Inflammatory macrophage treated with lipopolysaccharide for 1 hour (primary cell): Measurements from ENCODE around the gene KIF13A.
"Not testable (repeated sequence)": the region's sequence is repeated elsewhere in the genome, so short reads cannot be mapped to it uniquely, and the experiment has no call there.

ENCODE experiments used
- DNase-seq, 2 donors: peaks; one replicate each; pipeline ENCODE4 v3.0.0-alpha.2; 2020 to 2022

The KIF13A gene

DNA sequence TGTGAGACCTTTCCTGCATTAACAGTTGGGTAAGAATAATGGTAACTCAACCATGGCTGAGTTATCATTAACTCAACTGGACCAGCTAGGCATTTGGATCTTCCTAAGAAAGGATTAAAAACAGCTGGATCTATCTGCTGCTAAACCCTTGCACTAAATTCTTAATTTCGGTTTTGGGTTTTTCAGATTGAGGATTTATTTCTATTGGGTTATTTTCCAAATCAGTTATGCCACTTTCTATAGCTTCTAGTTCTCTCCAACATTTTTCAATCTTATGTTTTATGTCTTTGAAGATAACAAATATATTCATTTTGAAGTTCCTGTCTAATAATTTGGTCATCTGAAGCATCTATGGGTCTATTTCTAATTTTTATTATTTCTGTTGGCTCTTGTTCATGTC, 92.5 kb downstream of the KIF13A start:
- no peak for DNase-seq

DNA sequence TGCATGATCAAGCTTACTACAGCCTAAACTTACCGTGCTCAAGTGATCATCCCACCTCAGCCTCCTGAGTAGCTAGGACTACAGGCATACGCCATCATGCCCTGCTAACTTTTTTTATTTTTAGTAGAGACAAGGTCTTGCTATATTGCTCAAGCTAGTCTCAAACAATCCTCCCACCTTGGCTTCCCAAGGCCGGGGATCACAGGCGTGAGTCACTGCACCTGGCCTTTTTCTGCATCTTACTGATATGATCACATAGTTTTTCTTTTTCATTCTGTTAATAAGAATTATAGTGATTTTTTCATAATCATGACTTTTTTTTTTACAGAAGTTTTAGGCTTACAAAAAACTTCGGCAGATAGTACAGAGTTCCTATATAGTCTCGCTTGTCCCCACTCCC, 93.2 kb downstream of the KIF13A start:
- DNase-seq = no peak

DNA sequence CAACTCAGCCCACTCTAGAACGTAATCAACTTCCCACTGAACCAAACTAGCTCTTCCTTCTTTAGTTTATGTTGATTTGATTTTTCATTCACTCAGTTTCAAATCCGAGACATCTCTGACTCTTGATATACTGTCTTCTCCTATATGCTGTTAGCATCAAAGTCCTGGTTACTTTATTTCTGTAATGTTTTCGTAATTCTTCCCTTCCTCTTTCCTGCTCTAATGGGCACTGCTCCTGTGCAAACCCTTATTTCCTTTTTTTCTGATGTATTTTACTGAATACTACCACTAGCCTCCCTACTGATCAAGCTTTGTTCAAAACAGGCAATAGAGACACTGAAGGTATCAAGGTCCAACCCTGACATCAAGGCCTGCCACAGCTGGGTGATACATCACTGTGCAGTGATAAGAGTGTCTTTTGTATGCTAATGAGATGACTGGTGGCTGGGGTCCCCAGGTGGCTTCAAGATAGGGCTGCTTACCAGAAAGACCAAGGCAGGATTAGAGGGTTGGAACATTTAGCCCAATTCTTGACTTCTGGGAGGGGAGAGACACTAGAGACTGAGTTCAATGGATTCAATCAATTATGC, 95.2 kb downstream of the KIF13A start:
- peak; percentile 55 to 62 for DNase-seq

DNA sequence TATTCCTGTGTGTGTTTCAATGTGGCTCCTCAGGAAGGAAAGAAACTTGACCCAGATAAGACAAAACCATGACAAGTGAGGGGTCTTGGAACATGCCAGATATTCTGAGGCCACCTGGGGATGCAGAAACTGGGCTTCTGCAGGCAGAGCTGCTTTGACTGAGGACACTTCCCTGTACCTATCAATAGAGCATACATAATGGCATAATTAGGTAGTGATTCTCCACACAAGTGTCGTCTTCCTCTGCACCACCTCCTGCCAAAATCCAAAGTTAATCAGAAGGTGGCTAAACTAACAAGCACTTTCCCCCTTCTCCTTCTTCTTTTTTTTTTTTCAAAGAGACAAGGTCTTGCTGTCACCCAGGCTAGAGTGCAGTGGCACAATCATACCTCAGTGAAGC, 97.1 kb downstream of the KIF13A start:
- DNase-seq = no peak

DNA sequence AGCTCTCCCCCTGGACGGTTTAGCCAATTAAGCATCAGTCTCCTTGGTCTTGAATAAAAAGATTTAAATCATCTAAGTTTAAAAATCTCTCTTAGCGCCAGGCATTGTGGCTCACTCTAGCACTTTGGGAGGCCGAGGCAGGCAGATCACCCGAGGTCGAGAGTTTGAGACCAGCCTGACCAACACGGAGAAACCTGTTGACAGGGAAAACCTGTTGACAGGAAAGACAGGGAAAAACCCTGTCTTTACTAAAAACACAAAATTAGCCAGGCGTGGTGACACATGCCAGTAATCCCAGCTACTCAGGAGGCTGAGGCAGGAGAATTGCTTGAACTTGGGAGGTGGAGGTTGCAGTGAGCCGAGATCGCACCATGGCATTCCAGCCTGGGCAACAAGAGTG, 97.7 kb downstream of the KIF13A start:
- not testable (repeated sequence) for DNase-seq

DNA sequence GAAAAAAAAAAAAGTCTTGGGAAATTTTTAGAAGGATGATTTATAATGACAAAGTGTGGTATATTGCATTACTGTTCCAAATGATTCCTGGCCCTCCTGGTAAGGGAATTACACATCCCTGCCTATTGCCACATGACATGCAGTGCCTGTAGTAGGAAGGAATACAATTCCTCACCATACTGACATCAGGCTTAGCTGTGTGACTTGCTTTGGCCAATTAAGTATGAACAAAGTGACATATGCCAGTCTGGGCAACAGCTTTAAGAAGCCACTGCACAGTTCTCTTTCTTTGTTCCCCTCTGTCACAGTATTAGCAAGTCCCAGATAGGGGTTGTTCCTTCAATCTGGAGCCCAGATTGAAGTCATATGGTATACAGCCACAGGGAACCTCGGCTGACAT, 100.5 kb downstream of the KIF13A start:
- peak; percentile 44 to 66 for DNase-seq

DNA sequence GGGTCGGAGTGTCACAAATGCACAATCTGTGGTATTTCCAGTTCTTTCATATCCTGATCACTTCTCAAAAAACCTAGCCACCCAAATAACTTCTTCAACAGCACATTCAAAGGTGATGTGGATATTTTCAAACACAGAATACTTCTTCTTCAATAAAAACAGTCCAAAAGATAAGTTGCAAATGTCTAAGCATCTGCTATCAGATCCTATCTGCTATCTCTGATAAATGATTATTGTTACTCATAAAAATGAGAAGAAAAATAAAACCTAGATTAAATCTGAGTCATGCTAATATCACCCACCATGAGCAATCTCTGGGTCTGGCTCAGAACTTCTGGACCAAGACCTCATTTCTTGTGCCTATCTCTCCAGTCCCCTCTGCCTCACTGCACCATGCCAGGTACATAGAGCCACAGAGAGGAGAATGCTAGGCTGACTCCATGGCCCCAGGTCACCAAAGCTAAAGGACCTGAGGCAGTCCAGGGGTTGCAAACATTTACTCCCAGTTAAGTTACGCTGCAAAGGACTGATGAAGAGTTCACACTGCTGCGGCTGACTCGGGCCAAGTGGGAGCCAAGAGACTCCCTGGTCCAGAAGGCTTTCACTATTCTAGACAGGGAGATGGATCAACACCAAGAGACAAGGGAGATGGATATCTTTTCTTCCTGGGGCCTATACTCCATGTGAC, 101.4 kb downstream of the KIF13A start:
- DNase-seq = no peak

DNA sequence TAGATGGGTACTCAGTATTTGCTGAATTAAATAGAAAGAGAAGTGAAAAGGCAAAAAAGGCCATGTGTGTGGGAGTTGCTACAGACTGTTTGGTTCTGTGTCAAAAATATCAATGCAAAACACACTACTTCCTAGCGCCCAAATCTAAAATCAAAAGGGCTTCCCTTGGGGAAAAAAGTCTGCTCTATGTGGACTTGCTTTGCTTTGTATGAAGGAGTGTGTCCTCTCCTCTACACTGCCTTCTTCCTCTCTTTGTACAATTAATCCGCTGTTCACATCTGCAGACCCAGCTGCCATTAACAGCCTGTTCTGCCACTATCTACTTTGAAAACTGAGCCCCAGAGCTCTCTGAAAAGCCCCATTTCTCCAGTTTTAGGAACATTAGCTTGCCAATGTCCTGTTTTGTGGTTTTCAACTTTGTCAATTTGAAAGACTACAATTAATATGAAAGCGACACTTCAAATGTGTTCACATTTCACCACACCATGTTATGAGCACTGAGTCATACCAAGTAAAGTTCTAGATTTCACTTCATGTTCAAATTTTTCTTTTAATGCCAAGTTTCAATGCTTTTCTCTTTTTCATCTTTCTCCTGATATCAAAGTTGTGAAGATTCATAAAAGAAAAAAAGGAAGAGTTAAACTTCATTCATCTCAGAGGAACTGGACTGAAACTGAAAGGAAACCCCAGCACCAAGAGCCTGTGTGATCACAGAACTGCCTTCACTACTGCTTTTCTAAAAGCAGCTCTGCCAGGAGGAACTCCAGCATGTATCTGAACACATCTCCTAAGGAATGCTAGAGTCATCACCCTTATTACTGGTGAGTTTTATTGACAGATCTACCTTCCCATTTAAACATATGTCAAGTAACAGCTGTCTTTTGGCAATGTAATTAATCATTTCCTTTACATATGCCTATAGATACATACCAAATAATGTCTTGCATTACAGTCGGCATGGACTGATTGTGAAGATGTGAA, 102.6 kb downstream of the KIF13A start:
- peak; percentile 61 to 67 for DNase-seq

DNA sequence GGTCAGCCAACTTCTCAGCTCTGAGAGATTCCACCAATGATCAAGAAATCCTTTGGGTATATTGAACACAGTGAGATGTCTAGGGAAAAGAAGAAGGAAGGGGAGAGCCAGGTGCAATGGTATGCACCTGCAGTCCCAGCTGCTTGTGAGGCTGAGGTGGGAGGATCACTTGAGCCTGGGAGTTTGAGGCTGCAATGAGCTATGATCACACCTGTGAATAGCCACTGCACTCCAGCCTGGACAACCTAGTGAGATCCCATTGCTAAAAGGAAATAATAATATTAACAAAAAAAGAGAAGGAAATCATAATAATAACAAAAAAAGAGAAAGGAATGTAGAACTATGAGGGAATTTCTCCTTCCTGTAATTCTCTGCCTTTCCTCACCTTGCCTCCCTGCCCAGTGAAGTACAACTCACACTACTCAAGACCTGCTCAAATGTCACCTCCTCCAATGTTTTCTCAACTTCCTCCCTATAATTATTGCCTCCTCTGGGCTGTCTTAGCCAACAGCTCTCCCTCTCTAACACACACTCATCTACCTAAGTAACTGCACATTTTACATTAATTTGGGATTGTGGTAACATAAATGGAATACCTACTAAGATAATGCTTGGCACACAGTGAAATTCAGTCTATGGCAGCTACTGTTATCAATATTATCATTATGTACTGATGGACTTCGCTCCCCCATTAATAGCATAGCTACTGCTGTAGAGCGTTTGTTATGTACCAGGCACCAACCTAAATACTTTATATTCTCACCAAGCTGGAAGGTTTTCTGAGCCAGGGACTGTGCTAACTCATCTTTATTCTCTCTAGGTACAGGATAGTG, 103.6 kb downstream of the KIF13A start:
- no peak for DNase-seq

DNA sequence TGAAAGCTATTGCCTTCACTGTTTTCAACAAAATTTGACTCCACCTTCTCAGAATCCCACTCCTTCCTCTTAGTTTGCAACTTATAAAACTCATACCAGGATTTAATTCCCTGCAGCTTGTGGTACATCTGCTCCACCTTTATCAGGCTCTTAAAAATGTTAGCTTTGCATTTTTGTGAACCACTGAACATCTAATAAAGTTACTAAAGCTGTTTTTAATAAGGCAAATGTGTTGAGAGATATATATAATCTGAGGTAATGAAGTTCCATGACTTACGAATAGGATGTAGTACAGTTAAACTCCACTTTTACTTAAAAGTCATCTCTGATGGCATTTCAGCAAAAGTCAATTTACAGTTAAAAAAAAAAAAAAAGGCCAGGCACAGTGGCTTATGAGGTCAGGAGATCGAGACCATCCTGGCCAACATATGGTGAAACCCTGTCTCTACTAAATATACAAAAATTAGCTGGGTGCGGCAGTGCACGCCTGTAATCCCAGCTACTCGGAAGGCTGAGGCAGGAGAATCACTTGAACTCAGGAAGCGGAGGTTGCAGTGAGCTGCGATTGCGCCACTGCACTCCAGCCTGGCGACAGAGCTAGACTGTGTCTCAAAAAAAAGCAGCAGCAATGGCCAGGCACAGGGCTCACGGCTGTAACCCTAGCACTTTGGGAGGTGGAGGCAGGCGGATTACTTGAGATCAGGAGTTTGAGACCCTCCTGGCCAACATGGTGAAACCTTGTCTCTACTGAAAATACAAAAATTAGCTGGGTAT, 106.2 kb downstream of the KIF13A start:
- peak; percentile 43 to 53 for DNase-seq

DNA sequence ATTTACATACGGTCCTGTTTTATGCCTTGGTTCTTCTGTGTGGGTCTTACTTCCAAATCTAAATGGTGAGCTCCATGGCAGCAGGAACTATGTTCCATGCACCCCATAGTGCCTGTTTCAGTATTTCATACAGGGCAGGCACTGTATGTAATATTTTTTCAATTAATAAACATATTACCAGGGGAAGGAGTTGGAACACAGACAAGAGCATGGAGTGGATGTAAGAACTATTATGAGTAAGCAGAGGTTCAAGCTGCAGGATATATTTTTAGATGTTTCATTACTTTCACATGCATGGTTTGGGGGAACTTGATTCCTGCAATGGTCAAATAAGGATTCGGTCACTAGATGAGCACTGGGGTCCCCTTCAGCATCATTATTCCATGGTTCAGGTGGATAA, 108.3 kb downstream of the KIF13A start:
- DNase-seq = no peak

DNA sequence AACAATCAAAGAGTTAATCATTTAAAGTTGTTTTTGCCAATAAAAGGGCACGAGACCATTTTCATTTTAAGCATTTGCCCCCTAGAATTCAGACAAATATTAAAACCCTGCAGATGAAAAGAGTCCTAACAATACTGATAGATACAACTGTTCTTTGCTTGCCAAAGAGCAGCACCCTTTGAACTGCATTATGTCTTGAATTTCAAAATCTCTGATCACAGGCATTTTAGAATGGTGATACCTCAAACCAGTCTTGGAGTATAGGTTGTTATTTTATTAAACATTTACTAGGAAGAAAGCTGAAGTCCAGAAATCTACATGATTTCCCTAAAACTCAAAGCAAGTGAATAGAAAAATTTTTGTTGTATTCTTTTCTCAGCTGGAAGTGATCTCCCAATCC, 108.7 kb downstream of the KIF13A start:
- no peak for DNase-seq

DNA sequence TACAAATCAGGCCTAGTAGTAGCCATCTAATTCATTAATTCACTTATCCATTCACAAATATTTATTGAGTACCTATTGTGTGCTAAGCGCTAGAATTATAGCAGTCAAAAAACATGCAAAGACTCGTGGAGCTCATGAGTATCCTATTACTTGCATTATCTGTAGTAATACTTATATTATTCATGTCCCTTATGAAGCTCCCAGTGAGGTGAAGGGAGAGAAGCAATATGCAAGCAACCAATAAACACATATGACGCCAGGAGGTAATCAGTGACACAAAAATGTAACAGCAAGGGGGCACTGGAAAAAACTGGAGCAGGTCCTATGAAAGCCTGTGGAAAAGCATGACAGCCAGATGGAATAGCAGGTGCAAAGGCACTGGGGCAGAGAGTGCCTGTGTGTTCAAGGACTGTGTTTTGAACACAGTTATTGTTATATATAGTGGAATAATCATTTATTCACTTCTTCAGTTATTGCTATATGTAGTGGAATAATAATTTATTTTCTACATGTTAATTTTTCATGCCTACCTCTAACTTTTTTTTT, 109.5 kb downstream of the KIF13A start:
- no peak for DNase-seq

DNA sequence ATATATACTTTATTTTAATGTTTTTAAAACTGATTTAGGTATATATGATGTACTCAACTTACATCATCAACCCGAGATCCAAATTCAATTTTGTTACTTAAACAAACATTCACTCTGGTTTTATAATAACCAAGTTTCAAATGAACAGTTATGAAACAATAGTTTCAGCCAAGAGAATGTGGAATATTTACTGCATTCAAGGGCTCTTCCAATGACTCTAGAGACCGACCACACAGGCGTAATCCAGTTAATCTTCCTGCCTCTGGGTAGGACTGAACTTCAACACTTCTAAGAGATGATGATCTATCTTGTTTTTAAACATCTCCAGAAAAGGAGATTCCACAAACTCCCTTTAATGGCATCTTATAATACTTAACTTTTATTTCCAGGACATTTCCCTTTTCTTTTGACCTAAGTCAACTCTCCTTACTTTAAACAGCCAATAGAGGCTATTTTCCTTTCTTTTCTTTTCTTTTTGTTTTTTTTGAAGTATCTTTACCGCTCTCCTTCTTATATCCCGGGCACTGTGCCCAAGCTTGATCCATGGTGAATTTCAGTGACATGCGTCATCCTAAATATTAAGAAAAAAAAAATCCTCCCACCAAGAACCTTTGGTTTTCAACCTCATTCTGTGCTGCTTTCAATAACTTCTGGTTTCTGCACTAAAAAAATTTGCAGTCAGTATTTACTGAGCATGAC, 110.1 kb downstream of the KIF13A start:
- DNase-seq = no peak

DNA sequence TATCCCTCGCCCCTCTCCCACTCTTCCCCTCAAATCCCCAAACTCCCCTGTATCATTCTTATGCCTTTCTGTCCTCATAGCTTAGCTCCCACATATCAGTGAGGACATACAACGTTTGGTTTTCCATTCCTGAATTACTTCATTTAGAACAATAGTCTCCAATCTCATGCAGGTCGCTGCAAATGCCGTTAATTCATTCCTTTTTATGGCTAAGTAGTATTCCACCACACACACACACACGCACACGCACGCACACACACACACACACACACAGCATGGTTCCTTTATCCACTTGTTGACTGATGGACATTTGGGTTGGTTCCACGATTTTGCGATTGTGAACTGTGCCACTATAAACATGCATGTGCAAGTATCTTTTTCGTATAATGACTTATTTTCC, 112.7 kb downstream of the KIF13A start:
- no peak for DNase-seq

DNA sequence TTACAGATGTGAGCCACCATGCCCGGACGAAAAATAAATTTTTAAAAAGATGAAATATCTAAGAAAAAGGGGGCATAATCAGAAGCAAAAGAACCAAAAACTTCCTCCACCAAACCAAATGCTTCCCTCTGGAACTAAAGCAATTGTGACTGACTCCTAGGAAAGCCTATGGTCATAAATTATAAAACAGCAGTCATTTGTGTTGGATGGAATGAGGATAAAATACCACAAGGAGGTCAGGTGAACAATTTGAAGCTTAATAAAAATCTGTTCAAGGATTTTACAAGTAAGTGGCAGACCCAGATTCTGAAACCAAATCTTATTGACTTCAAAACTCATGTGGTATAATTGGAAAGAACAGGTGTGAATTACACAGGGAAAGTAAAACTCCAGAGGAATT, 114.5 kb downstream of the KIF13A start:
- no peak for DNase-seq

DNA sequence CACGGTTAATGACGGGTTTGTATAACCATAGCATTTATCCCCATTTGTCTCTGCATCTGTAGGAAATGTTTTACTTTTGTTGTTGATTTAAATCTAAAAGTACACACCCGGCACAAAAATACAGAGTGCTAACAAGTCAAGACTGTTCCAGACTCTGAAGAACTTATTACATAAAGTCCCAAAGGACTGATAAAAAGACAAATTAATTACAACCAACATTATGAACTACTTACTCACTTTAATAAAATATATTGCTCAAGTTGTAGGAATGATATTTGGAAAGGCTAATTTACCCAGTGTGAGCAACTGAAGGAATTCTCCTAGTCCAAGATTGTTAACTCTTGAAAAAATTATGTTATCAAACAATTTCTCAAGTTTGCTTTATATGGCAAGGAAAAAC, 115.6 kb downstream of the KIF13A start:
- no peak for DNase-seq

DNA sequence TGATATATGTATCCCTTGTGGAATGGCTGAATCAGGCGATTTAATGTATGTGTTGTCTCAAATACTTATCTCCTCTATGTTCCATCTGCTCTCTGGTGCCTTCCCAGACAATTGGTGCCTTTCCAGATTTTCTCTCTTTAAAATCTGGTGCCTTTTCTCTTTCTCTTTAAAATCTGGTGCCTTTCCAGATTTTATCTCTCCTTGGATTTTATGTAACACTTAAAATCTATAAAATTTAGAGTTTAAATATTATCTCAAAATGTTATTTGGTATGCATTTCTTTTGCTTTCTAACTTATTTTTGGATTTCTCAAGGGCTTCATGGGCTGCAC, 116.3 kb downstream of the KIF13A start:
- DNase-seq = no peak

DNA sequence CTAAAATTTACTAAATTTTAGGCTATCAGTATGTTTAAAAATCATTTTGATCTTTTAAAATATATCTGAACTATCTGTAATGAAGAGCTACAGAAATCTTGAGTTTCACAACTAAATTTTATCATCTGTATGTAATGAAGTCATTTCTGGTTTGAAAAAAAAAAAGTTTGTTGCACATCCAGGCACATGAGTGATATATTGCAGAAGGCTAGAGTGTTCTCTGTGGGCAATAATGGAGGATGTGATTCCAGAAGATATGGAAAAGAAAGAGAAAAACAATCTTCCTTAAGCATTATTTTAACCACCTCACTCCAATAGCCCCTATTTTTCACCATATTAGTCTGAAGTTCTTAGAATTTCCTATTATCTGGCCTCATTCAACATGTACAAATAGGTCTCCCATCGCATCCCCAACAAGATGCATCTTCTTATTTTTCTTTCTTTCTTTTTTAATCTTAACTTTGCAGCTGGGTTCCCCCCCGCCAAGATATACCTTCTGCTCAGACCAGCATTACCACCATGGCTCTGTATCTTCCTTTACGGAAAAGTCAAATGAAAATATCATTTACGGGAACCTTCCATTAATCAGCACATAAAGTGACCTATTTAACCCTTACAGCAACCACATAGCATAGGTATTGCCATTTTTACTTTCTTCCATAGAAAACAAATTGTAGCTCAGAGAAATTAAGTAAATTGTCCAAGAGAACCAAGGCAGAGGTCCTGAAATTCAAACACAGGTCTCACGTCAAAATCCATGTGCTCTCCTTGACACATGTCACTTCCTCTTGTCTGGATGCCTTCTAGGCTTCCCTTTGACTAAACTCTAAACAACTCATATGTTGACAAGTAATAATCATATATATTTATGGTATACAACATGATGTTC, 116.9 kb downstream of the KIF13A start:
- peak; percentile 25 to 56 for DNase-seq

DNA sequence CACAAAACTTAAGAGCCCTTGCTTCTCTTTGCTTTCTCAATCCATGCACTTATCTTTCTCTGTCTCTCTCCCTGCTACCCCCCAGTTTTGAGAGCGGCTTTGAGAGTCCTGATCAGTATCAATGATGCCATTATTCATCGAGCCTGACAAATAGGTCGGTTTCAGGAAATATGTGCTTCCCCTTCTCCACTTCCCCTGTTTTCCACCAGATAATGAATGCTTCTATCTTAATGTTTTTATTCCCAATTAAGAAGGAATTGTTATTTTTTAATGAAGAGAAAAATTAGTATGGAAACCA, 117.7 kb downstream of the KIF13A start:
- DNase-seq = peak; percentile 27 to 28
